ENCODE results near the gene ANO7. TPM values are rescaled to one million over a fixed set of nuclear protein-coding genes. Genes with fewer than 3 reads are reported as not detected.

Gene ANO7
- total RNA-seq, 1 experiment from 2014 or later = 0.84 TPM

GRCh38 chr2:241227594-241227993 lies 39.1 kb downstream of the ANO7 start (continued):
- TF ChIP-seq ELF1 (IDR thresholded peaks at IDR 0.05; ENCODE audit: borderline replicate concordance, low read depth) = no peak

- Histone ChIP-seq H3K9me2 (ENCODE audit: insufficient read depth) (no peaks in the 10 kb centered on the region), H2AFZ (ENCODE audit: low read depth, low read length, poor library complexity, severe bottlenecking) (no peak overlapping the region), H4K20me1 (ENCODE audit: insufficient read depth) (no peaks in the 10 kb centered on the region), H3K36me3 (ENCODE audit: control insufficient read depth in 1 of 2, insufficient read depth in 2 of 2, low read length in 2 of 2) (peaks cover 39 to 44% of the 10 kb centered on the region in 2 experiments), H3K9ac (ENCODE audit: low read length) (no peak overlapping the region), H3K4me1 (ENCODE audit: control insufficient read depth in 1 of 2, insufficient read depth in 2 of 2, low read length in 2 of 2) (peaks cover 6 to 11% of the 10 kb centered on the region in 2 experiments; a peak in 3 of 4 replicates), H3K9me3 (ENCODE audit: control insufficient read depth in 1 of 2, insufficient read depth in 1 of 2, low read depth in 1 of 2, low read length in 2 of 2) (no peaks in the 10 kb centered on the region), H3K27me3 (ENCODE audit: insufficient read depth, low read length) (no peaks in the 10 kb centered on the region), H3K4me3 (replicated peaks in 1 of 2; ENCODE audit: low read depth in 1 of 2, low read length in 2 of 2) (no peak overlapping the region), H3K79me2 (ENCODE audit: insufficient read depth, low read length) (no peaks in the 10 kb centered on the region), H3K27ac (ENCODE audit: low read depth, low read length) (no peak overlapping the region), H3K4me2 (ENCODE audit: low read length) (no peak overlapping the region)
- intact Hi-C loops (cut with micrococcal nuclease) = no loop called here
- ChIA-PET RAD21 (ENCODE audit: low non-redundant PET in 1 of 2, low total read pairs in 2 of 2, uncharacterized antibody in 2 of 2, unreplicated experiment in 2 of 2) (no interaction called here), CTCF (no interaction called here), POLR2A (no interaction called here)
- no peak for ATAC-seq
- BruUV-seq (replicated peaks) = no TSS peak
- TF ChIP-seq EGR1 (IDR thresholded peaks at IDR 0.05; ENCODE audit: low read depth) (no peak), EZH2phosphoT487 (IDR thresholded peaks at IDR 0.05; ENCODE audit: borderline replicate concordance) (no peak), SIN3A (IDR thresholded peaks at IDR 0.05; ENCODE audit: low read depth) (no peak), SP1 (IDR thresholded peaks at IDR 0.05; ENCODE audit: low read depth) (no peak), RAD21 (IDR thresholded peaks at IDR 0.05; ENCODE audit: low read depth) (no peak), EZH2 (IDR thresholded peaks at IDR 0.05) (no peak), CBX3 (IDR thresholded peaks at IDR 0.05; ENCODE audit: low read depth) (no peak)
- TF ChIP-seq, protein P1, sequence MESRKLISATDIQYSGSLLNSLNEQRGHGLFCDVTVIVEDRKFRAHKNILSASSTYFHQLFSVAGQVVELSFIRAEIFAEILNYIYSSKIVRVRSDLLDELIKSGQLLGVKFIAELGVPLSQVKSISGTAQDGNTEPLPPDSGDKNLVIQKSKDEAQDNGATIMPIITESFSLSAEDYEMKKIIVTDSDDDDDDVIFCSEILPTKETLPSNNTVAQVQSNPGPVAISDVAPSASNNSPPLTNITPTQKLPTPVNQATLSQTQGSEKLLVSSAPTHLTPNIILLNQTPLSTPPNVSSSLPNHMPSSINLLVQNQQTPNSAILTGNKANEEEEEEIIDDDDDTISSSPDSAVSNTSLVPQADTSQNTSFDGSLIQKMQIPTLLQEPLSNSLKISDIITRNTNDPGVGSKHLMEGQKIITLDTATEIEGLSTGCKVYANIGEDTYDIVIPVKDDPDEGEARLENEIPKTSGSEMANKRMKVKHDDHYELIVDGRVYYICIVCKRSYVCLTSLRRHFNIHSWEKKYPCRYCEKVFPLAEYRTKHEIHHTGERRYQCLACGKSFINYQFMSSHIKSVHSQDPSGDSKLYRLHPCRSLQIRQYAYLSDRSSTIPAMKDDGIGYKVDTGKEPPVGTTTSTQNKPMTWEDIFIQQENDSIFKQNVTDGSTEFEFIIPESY (IDR thresholded peaks at IDR 0.05; ENCODE audit: extremely low read depth, insufficient replicate concordance, low read length) = no peak
- DNase-seq (ENCODE audit: low read depth, low spot score) = no peak
Observed at GRCh38 chr2:241228081-241228859, 39.8 kb downstream of the ANO7 start.
